Heart left ventricle (tissue), 13 donors: Measurements from ENCODE around the gene GLDC.

ENCODE experiments used
- CTCF ChIP-seq, 12 donors: fragments of 200-600 bp; sonication (generic) in 4 of 12; IDR thresholded peaks; one replicate each; pipeline versions ENCODE4 v1.5.0 to v1.8.0; 2018 to 2022; ENCODE audit warnings: antibody characterized with exemption in 12 of 12, mild to moderate bottlenecking in 5 of 12
- POLR2A ChIP-seq, 2 donors: fragments of 450-650 bp; IDR thresholded peaks; one replicate each; pipeline ENCODE4 v1.6.1; 2017; ENCODE audit warnings: antibody characterized with exemption in 2 of 2, mild to moderate bottlenecking in 2 of 2, moderate library complexity in 2 of 2
- donor health status: ischemic (EF 13 %, LVEDD 7.1; RV severe dilation, severe dysfunction).
- donor health status: DM: no; HTN: yes; CAD: no.
- donor health status: DM: no; HTN: no; CAD: no.
- donor health status: ischemic (EF 25% LVEDD 6.9; RV normal size, moderate dysfunction).
- donor health status: ischemic (EF 25% LVEDD 5.7; RV mildly dilated, moderate dysfunction).
- donor health status: ischemic (EF 35%, LVEDD 5.7; RV mildly dilated, moderate dysfunction).
- donor health status: nonischemic (EF 11% LVEDD 7.7; RV severe dilation, severe dysfunction).
- donor health status: DM: yes; HTN: yes; CAD: no.
- donor health status: PGD.
- donor health status: ischemic (EF 29% LVEDD 5.4; RV normal size, mild dysfunction).
- donor health status: nonischemic (EF 23%, LVEDD 6.1; RV moderate dilation, normal function).

- no peak for TF ChIP-seq CTCF (IDR thresholded peaks at IDR 0.05)
- no peak for TF ChIP-seq POLR2A (IDR thresholded peaks at IDR 0.05)
Observed at GRCh38 chr9:6609497-6610016, 36.0 kb downstream of the GLDC start.
